ENCODE results near the gene MAP7D2. TPM values are rescaled to one million over a fixed set of nuclear protein-coding genes. Genes with fewer than 3 reads are reported as not detected.
A peak's percentile ranks its signal among the peaks of the same experiment; 100 is the strongest.

The MAP7D2 gene
- total RNA-seq (2014; rRNA removed; shearing (Covaris generic)): 0.90 and 0.97 TPM in 2 replicates
- 1.5 and 1.6 TPM in 2 replicates for polyA plus RNA-seq (2016; fragmentation: Nextera tagmentation; extraction: Ambion mirVana)
- long read RNA-seq: 0 reads

DNA sequence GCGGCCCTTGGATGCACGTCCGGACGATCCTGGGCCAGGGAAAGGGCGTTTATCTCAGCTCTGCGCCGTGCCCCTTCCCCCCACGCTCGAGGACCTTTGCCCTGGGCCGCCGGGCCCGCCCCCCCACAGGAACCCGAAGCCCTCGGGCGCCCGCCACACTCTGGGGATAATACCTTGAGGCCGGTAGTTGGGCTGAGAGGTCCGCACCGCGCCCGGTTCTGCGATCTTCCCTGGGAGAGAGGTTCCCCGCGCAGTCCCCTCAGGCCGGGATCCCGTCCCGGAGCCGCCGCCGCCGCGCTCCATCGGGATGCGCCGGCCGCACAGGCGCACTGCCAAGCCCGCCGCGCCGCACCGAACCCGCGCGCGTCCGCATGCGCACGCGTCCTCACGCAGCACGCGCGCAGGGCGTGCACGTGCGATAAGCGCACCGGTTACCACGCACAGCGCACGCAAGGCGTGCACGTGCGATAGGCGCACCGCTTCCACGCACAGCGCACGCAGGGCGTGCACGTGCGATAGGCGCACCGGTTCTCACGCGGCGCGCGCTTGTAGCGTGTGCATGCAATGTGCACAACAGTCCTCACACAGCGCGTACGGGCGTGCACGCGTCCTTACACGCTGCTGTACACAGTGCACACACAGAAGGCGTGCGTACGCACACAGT, at the start of gene MAP7D2:
TSS of gene MAP7D2 (minus strand) at position 331 of the 664 bp plus-strand sequence. CDS start at position 303, 28 bp downstream.
- Histone ChIP-seq H3K79me2 (replicated peaks; ENCODE audit: insufficient read depth) (no peaks in the 10 kb centered on the region), H4K20me1 (replicated peaks; ENCODE audit: insufficient read depth) (no peaks in the 10 kb centered on the region), H3F3A (replicated peaks; ENCODE audit: low read depth) (no peaks in the 10 kb centered on the region), H3K4me3 (peak within 1 kb of the TSS; percentile 50), H3K9me2 (ENCODE audit: insufficient read depth) (no peaks in the 10 kb centered on the region), H3K27me3 (ENCODE audit: insufficient read depth) (peaks cover 34% of the 10 kb centered on the region), H3K4me2 (peak within 1 kb of the TSS; percentile 72), H2AFZ (peak within 1 kb of the TSS; percentile 76), H3K27ac (ENCODE audit: low read depth) (no peak within 1 kb of the TSS), H3K36me3 (ENCODE audit: insufficient read depth) (no peaks in the 10 kb centered on the region), H3K4me1 (ENCODE audit: insufficient read depth) (no peaks in the 10 kb centered on the region)
- TF ChIP-seq CREB1 (CRISPR knock-in tag; IDR thresholded peaks at IDR 0.05; ENCODE audit: low read depth) (no peak), POLR2AphosphoS5 (IDR thresholded peaks at IDR 0.05; ENCODE audit: low read depth) (no peak), NANOG (IDR thresholded peaks at IDR 0.05; ENCODE audit: borderline replicate concordance) (no peak), EZH2 (IDR thresholded peaks at IDR 0.05; ENCODE audit: low read depth, unreplicated experiment) (no peak), EZH2phosphoT487 (IDR thresholded peaks at IDR 0.05; ENCODE audit: unreplicated experiment) (no peak), ZNF114 (CRISPR knock-in tag; IDR thresholded peaks at IDR 0.05) (no peak), ZNF331 (CRISPR knock-in tag; IDR thresholded peaks at IDR 0.05; ENCODE audit: low read depth) (no peak), JUNB (IDR thresholded peaks at IDR 0.05; ENCODE audit: unreplicated experiment) (no peak), STAT1 (IDR thresholded peaks at IDR 0.05; ENCODE audit: unreplicated experiment) (no peak)
- TF ChIP-seq, protein P1, sequence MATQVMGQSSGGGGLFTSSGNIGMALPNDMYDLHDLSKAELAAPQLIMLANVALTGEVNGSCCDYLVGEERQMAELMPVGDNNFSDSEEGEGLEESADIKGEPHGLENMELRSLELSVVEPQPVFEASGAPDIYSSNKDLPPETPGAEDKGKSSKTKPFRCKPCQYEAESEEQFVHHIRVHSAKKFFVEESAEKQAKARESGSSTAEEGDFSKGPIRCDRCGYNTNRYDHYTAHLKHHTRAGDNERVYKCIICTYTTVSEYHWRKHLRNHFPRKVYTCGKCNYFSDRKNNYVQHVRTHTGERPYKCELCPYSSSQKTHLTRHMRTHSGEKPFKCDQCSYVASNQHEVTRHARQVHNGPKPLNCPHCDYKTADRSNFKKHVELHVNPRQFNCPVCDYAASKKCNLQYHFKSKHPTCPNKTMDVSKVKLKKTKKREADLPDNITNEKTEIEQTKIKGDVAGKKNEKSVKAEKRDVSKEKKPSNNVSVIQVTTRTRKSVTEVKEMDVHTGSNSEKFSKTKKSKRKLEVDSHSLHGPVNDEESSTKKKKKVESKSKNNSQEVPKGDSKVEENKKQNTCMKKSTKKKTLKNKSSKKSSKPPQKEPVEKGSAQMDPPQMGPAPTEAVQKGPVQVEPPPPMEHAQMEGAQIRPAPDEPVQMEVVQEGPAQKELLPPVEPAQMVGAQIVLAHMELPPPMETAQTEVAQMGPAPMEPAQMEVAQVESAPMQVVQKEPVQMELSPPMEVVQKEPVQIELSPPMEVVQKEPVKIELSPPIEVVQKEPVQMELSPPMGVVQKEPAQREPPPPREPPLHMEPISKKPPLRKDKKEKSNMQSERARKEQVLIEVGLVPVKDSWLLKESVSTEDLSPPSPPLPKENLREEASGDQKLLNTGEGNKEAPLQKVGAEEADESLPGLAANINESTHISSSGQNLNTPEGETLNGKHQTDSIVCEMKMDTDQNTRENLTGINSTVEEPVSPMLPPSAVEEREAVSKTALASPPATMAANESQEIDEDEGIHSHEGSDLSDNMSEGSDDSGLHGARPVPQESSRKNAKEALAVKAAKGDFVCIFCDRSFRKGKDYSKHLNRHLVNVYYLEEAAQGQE (IDR thresholded peaks at IDR 0.05; ENCODE audit: unreplicated experiment): no peak
- TF ChIP-seq, protein P2, sequence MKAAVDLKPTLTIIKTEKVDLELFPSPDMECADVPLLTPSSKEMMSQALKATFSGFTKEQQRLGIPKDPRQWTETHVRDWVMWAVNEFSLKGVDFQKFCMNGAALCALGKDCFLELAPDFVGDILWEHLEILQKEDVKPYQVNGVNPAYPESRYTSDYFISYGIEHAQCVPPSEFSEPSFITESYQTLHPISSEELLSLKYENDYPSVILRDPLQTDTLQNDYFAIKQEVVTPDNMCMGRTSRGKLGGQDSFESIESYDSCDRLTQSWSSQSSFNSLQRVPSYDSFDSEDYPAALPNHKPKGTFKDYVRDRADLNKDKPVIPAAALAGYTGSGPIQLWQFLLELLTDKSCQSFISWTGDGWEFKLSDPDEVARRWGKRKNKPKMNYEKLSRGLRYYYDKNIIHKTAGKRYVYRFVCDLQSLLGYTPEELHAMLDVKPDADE (IDR thresholded peaks at IDR 0.05): no peak
- TF ChIP-seq, protein P3, sequence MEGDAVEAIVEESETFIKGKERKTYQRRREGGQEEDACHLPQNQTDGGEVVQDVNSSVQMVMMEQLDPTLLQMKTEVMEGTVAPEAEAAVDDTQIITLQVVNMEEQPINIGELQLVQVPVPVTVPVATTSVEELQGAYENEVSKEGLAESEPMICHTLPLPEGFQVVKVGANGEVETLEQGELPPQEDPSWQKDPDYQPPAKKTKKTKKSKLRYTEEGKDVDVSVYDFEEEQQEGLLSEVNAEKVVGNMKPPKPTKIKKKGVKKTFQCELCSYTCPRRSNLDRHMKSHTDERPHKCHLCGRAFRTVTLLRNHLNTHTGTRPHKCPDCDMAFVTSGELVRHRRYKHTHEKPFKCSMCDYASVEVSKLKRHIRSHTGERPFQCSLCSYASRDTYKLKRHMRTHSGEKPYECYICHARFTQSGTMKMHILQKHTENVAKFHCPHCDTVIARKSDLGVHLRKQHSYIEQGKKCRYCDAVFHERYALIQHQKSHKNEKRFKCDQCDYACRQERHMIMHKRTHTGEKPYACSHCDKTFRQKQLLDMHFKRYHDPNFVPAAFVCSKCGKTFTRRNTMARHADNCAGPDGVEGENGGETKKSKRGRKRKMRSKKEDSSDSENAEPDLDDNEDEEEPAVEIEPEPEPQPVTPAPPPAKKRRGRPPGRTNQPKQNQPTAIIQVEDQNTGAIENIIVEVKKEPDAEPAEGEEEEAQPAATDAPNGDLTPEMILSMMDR (conservative IDR thresholded peaks at IDR 0.05; ENCODE audit: low read depth in 2 of 2): no peak
- TF ChIP-seq, protein P4, sequence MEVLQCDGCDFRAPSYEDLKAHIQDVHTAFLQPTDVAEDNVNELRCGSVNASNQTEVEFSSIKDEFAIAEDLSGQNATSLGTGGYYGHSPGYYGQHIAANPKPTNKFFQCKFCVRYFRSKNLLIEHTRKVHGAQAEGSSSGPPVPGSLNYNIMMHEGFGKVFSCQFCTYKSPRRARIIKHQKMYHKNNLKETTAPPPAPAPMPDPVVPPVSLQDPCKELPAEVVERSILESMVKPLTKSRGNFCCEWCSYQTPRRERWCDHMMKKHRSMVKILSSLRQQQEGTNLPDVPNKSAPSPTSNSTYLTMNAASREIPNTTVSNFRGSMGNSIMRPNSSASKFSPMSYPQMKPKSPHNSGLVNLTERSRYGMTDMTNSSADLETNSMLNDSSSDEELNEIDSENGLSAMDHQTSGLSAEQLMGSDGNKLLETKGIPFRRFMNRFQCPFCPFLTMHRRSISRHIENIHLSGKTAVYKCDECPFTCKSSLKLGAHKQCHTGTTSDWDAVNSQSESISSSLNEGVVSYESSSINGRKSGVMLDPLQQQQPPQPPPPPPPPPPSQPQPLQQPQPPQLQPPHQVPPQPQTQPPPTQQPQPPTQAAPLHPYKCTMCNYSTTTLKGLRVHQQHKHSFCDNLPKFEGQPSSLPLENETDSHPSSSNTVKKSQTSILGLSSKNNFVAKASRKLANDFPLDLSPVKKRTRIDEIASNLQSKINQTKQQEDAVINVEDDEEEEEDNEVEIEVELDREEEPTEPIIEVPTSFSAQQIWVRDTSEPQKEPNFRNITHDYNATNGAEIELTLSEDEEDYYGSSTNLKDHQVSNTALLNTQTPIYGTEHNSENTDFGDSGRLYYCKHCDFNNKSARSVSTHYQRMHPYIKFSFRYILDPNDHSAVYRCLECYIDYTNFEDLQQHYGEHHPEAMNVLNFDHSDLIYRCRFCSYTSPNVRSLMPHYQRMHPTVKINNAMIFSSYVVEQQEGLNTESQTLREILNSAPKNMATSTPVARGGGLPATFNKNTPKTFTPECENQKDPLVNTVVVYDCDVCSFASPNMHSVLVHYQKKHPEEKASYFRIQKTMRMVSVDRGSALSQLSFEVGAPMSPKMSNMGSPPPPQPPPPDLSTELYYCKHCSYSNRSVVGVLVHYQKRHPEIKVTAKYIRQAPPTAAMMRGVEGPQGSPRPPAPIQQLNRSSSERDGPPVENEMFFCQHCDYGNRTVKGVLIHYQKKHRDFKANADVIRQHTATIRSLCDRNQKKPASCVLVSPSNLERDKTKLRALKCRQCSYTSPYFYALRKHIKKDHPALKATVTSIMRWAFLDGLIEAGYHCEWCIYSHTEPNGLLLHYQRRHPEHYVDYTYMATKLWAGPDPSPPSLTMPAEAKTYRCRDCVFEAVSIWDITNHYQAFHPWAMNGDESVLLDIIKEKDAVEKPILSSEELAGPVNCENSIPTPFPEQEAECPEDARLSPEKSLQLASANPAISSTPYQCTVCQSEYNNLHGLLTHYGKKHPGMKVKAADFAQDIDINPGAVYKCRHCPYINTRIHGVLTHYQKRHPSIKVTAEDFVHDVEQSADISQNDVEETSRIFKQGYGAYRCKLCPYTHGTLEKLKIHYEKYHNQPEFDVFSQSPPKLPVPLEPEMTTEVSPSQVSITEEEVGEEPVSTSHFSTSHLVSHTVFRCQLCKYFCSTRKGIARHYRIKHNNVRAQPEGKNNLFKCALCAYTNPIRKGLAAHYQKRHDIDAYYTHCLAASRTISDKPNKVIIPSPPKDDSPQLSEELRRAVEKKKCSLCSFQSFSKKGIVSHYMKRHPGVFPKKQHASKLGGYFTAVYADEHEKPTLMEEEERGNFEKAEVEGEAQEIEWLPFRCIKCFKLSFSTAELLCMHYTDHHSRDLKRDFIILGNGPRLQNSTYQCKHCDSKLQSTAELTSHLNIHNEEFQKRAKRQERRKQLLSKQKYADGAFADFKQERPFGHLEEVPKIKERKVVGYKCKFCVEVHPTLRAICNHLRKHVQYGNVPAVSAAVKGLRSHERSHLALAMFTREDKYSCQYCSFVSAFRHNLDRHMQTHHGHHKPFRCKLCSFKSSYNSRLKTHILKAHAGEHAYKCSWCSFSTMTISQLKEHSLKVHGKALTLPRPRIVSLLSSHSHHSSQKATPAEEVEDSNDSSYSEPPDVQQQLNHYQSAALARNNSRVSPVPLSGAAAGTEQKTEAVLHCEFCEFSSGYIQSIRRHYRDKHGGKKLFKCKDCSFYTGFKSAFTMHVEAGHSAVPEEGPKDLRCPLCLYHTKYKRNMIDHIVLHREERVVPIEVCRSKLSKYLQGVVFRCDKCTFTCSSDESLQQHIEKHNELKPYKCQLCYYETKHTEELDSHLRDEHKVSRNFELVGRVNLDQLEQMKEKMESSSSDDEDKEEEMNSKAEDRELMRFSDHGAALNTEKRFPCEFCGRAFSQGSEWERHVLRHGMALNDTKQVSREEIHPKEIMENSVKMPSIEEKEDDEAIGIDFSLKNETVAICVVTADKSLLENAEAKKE (CRISPR knock-in tag; IDR thresholded peaks at IDR 0.05): no peak
- Mint-ChIP-seq H3K36me3 (ENCODE audit: low read depth) (no peaks in the 10 kb centered on the region), H3K4me1 (peaks cover 11% of the 10 kb centered on the region; the same call in 2 of the 3 replicates), H3K4me3 (peak within 1 kb of the TSS; percentile 71), H3K9me3 (no peaks in the 10 kb centered on the region), H3K27ac (no peak within 1 kb of the TSS), H3K27me3 (ENCODE audit: insufficient read depth, low read depth, poor library complexity) (peaks cover 22% of the 10 kb centered on the region)
- DNase-seq (ENCODE audit: low spot score): peak; percentile 44
- ATAC-seq: peak; percentile 84
